Gastroesophageal sphincter (tissue), 4 donors: ENCODE measurements around the gene RBM12. TPM values are rescaled to one million over a fixed set of nuclear protein-coding genes. Genes with fewer than 3 reads are reported as not detected.
A peak's percentile ranks its signal among the peaks of the same experiment; 100 is the strongest.

Source experiments
- ATAC-seq: fragments of 150-250 bp; one replicate; pipeline ENCODE4 v1.9.1; 2016; ENCODE audit warnings: mild to moderate bottlenecking, moderate library complexity
- H3K27ac ChIP-seq, 4 donors: fragments of 200-600 bp; sonication (generic) in 3 of 4; 1 replicate in 3 of 4; 2 replicates in 1 of 4; pipeline ENCODE4 v1.5.1; 2016 to 2019
- H3K27me3 ChIP-seq: fragments of 200-600 bp; sonication (generic); one replicate; pipeline ENCODE4 v1.5.1; 2019
- H3K36me3 ChIP-seq, 2 donors: fragments of 200-600 bp; sonication (generic); one replicate each; pipeline ENCODE4 v1.5.1; 2019; ENCODE audit warnings: control low read depth in 1 of 2
- H3K4me1 ChIP-seq, 3 donors: fragments of 200-600 bp; sonication (generic); 1 replicate in 2 of 3; 2 replicates in 1 of 3; pipeline ENCODE4 v1.5.1; 2016 to 2019; ENCODE audit warnings: control low read depth in 2 of 3
- H3K4me3 ChIP-seq, 2 donors: fragments of 200-600 bp; sonication (generic); one replicate each; pipeline ENCODE4 v1.5.1; 2019; ENCODE audit warnings: mild to moderate bottlenecking in 1 of 2, moderate library complexity in 1 of 2
- H3K9me3 ChIP-seq, 3 donors: fragments of 200-600 bp; sonication (generic); one replicate each; pipeline ENCODE4 v1.5.1; 2017 to 2019; ENCODE audit warnings: control low read depth in 2 of 3
- CTCF ChIP-seq, 4 experiments: fragments of 200-600 bp in 2 of 4; fragments of 450-650 bp in 2 of 4; sonication (generic) in 1 of 4; IDR thresholded peaks; one replicate each; pipeline ENCODE4 v1.5.1; 2017 to 2019; ENCODE audit warnings: antibody characterized with exemption in 4 of 4, mild to moderate bottlenecking in 2 of 4, moderate library complexity in 2 of 4
- EP300 ChIP-seq: sonication (generic); formaldehyde crosslinking; IDR thresholded peaks from one replicate; pipeline ENCODE4 v1.6.1; 2017; ENCODE audit warnings: antibody characterized with exemption, mild to moderate bottlenecking
- POLR2A ChIP-seq, 2 donors: fragments of 450-650 bp; IDR thresholded peaks; one replicate each; pipeline ENCODE4 v1.6.1; 2017; ENCODE audit warnings: antibody characterized with exemption in 2 of 2, mild to moderate bottlenecking in 2 of 2, moderate library complexity in 1 of 2
- POLR2AphosphoS5 ChIP-seq: sonication (generic); formaldehyde crosslinking; IDR thresholded peaks from one replicate; pipeline ENCODE4 v1.6.1; 2017; ENCODE audit warnings: antibody characterized with exemption
- WGBS, 2 donors: methylation state at CpG; one replicate each; pipeline ENCODE4 v1.1.5; 2018; ENCODE audit warnings: low coverage in 1 of 2; 5-methylcytosine and 5-hydroxymethylcytosine counted together
- total RNA-seq, 4 donors: library from RNA; depleted of rRNA; stranded (reverse); fragments of >200 nt; gene quantifications; one replicate each; pipeline ENCODE4 v1.1.0, GENCODE V29; 2016

Gene RBM12
- total RNA-seq, 4 donors from 2014 or later, result 18.9 to 36.3 (median 29.5) TPM

DNA sequence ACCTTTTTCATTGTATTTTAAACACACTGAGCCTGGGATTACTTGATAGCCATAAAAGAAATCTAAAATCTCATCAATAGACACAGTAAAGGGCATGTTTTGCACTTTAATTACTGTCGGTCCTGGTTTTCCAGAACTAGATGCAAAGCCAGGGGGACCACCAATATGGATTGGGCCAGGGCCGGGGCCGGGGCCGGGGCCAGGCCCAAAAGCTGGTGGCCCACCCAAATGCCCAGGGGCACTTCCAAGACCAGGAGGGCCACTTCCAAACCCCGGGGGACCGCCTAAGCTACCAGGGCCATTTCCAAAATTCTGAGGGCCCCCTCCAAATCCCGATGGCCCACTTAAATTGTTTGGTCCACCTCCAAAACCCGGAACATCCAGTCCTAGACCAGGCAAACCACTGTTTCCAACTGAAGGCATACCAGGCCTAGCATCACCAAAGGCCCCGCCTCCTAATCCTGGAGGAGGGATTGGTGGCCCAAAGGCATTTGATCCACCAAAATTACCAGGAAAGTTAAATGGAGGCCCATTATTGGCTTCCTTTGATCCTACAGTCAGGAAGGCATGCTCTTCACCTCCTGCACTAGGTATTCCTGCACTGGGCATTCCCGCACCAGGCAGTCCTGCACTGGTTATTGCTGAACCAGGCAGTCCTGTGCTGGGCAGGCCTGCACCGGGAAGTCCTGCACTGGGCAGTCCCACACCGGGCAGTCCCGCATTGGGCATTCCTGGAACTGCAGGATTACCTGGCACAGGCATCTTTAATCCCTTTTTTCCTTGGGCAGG is 11.9 kb downstream of the RBM12 start:
- ATAC-seq, result no peak
- no peak overlapping the region for H3K4me3 ChIP-seq
- peaks cover 8 to 75% (median 13%) of the 10 kb centered on the region in 3 donors for H3K4me1 ChIP-seq
- TF ChIP-seq POLR2AphosphoS5 (no peak), EP300 (no peak), CTCF (IDR thresholded peaks at IDR 0.05) (no peak), POLR2A (IDR thresholded peaks at IDR 0.05) (no peak)
- WGBS, 2 donors, result 94 to 96% methylated on average over 3 to 6 of the region's 13 CpGs
- H3K9me3 ChIP-seq, result no peaks in the 10 kb centered on the region
- H3K36me3 ChIP-seq, result peaks cover 5 to 29% of the 10 kb centered on the region in 2 donors
- no peak overlapping the region for H3K27ac ChIP-seq
- no peaks in the 10 kb centered on the region for H3K27me3 ChIP-seq

GRCh38 chr20:35651958-35652357 is 12.7 kb downstream of the RBM12 start:
- no peak for ATAC-seq
- TF ChIP-seq POLR2AphosphoS5, result no peak
- no peak for TF ChIP-seq POLR2A (IDR thresholded peaks at IDR 0.05)
- no peak for TF ChIP-seq CTCF (IDR thresholded peaks at IDR 0.05)
- TF ChIP-seq EP300, result no peak
- no peaks in the 10 kb centered on the region for H3K27me3 ChIP-seq

GRCh38 chr20:35650632-35651031 is 14.1 kb downstream of the RBM12 start:
- Histone ChIP-seq H3K9me3 (no peaks in the 10 kb centered on the region), H3K4me1 (peaks cover 7 to 62% (median 8%) of the 10 kb centered on the region in 3 donors), H3K36me3 (peaks cover 5 to 29% of the 10 kb centered on the region in 2 donors), H3K27ac (peak overlapping the region in 1 of 4 donors; percentile 37), H3K27me3 (no peaks in the 10 kb centered on the region), H3K4me3 (no peak overlapping the region)
- no peak for ATAC-seq
- 63 to 77% methylated on average over 3 of the region's 3 CpGs for WGBS, 2 donors
- no peak for TF ChIP-seq CTCF (IDR thresholded peaks at IDR 0.05)
- no peak for TF ChIP-seq POLR2A (IDR thresholded peaks at IDR 0.05)
- TF ChIP-seq EP300, result no peak
- TF ChIP-seq POLR2AphosphoS5, result no peak

More at GRCh38 chr20:35651958-35652357, 12.7 kb downstream of the RBM12 start:
- Histone ChIP-seq H3K27ac (peak overlapping the region in 1 of 4 donors; percentile 37), H3K36me3 (peaks cover 5 to 29% of the 10 kb centered on the region in 2 donors), H3K9me3 (no peaks in the 10 kb centered on the region), H3K4me1 (peaks cover 7 to 72% (median 8%) of the 10 kb centered on the region in 3 donors), H3K4me3 (no peak overlapping the region)

DNA sequence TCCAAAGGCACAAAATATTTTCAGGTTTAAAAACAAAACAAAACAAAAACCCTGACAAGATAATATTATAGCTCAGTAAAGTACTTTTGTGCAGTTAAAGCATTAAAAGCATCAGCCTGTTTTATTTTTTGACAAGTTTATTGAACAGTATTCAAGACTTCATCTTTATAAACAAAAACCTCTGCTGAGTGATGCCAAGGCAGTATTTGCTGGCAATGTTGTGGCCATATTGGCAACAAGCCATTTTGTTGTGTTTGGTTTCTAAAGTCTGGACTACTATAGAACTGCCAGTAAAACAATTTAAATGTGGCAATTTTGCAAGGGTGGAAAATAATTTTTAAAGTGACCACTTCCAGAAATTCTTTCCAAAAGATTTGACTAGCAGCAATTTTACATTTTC is 15.9 kb downstream of the RBM12 start:
- Histone ChIP-seq H3K36me3 (peaks cover 0 to 14% of the 10 kb centered on the region in 2 donors), H3K9me3 (no peaks in the 10 kb centered on the region), H3K4me3 (no peak overlapping the region), H3K27me3 (no peaks in the 10 kb centered on the region), H3K27ac (peak overlapping the region in 1 of 4 donors; percentile 20), H3K4me1 (peaks cover 7 to 71% (median 8%) of the 10 kb centered on the region in 3 donors)
- TF ChIP-seq CTCF (IDR thresholded peaks at IDR 0.05), result no peak
- TF ChIP-seq POLR2AphosphoS5, result no peak
- TF ChIP-seq EP300, result no peak
- no peak for TF ChIP-seq POLR2A (IDR thresholded peaks at IDR 0.05)
- ATAC-seq, result no peak

- Histone ChIP-seq H3K27ac (no peak overlapping the region), H3K4me3 (no peak overlapping the region), H3K36me3 (no peaks in the 10 kb centered on the region), H3K9me3 (no peaks in the 10 kb centered on the region), H3K27me3 (no peaks in the 10 kb centered on the region), H3K4me1 (peaks cover 0 to 52% (median 7%) of the 10 kb centered on the region in 3 donors)
- ATAC-seq, result no peak
- WGBS, 2 donors, result 75 to 90% methylated on average over 2 of the region's 2 CpGs
- TF ChIP-seq POLR2AphosphoS5, result no peak
- no peak for TF ChIP-seq POLR2A (IDR thresholded peaks at IDR 0.05)
- no peak for TF ChIP-seq EP300
- TF ChIP-seq CTCF (IDR thresholded peaks at IDR 0.05), result no peak
Observed at GRCh38 chr20:35644806-35645205, 19.9 kb downstream of the RBM12 start.
